GM21737 (cell line): Measurements from ENCODE around the gene FAAP24.
"Not testable (repeated sequence)": the region's sequence is repeated elsewhere in the genome, so short reads cannot be mapped to it uniquely, and the experiment has no call there.

Experiments
- ATAC-seq: cut with Tn5 transposase; IDR thresholded peaks from one replicate; pipeline ENCODE4 v1.9.1; 2021; ENCODE audit warnings: mild to moderate bottlenecking, moderate library complexity; ENCODE audit not compliant: unreplicated experiment

The FAAP24 gene, protein sequence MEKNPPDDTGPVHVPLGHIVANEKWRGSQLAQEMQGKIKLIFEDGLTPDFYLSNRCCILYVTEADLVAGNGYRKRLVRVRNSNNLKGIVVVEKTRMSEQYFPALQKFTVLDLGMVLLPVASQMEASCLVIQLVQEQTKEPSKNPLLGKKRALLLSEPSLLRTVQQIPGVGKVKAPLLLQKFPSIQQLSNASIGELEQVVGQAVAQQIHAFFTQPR

DNA sequence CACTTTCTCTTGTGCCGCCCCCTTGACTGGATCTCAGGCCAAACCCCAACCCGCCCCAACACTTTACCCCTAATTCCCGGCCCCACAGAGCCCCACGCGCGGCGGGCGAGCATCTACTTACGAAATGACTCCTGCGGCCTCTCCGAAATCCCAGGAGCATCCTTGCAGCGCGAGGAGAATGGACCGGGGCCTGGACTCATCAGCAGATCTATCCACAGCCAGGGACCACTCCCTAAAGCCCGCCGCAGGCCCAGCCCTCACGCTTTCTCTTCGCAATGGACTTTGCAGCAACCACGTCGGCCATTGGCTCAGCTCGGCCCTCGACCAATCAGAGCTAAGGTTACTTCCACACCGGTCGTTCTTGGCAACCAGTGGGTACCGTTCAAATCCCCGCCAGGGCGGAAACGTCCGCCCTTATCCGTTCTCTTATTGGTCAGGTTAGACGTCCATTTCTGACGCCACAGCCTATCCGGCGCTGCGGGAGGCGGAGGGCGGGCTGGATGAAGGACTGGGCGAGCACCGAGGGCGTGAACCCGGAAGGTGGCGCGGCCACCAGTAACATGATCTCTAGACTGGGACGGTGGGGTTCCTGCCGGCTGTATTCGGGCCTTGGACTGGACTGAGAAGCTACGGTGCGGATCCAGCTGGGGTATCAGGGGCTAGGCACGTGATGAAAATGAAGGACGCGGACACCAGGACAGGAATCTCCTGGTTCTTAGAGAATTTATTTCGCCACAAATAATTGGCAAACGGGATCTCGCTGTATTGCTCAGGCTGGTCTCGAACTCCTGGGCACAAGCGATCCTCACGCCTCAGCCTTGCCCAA, at the start of gene FAAP24, which contains the start of gene CEP89:
Gene FAAP24 (plus strand): TSS at position 528 of the 826 bp plus-strand sequence. CDS start 955 bp downstream, outside the sequence.
Gene CEP89 (minus strand): TSS at position 244 of the 826 bp plus-strand sequence. CDS start 84 bp downstream, at position 160.
- ATAC-seq = peak; percentile 97

DNA sequence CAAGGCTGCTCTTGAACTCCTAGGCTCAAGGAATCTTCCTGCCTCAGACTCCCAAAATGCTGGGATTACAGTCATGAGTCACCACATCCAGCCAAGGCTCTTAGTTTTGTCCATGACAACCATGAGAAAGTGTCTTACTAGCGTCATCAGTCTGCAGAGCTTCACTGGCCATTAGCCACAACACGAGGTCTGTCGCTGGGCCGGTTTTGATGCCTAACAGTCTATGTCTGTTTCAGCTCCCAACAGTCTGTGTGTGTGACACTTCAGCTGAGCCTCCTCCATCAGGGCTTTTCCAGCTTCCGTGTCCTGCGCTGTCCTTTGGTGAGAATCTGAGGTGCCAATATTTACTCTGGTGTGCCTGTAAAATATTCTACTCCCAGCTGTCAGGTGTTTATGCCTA, 47.8 kb upstream of the FAAP24 start:
- ATAC-seq = no peak

GRCh38 chr19:32928806-32929205, 43.2 kb upstream of the FAAP24 start:
- no peak for ATAC-seq

- ATAC-seq = no peak
These were observed 41.5 kb upstream of the FAAP24 start for GRCh38 chr19:32930567-32930966.

DNA sequence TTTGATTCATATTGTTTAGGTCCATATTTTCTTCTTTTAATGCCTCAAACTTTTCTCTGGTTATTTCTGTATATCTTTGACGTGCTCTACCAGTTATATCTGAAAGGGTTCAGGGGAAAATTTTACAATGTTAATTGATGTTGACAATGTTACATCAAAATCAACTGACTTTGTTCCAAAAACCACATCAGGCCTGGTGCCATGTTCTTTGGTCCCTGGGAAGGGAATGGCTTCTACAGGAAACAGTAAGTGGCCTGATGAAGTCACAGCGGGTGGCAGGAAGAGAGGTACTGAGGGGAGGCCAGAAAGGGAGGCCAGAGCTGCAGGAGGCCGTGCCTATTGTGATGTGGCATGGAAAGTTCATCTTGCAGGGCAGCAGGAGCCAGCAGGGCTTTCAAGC, 38.5 kb upstream of the FAAP24 start:
- no peak for ATAC-seq

DNA sequence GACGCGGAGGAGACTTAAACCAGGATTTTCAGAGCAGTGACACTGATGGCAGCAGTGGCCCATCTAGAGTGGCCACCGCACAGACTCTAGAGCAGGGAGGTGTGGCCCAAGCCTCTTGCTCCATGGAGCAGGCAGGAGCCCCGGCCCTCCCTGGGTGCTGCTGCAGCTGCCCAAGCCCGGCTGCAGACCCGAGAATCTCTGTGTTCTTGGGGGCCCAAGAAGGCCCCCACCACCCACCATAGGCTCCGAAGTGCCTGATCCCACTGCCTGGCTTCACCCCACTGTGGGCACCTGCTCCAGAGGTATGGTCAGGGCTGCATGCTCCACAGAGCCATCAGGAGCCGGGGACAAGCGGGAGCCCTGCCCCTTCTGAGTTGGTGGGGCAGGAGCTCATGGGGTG, 36.4 kb upstream of the FAAP24 start:
- ATAC-seq = no peak

DNA sequence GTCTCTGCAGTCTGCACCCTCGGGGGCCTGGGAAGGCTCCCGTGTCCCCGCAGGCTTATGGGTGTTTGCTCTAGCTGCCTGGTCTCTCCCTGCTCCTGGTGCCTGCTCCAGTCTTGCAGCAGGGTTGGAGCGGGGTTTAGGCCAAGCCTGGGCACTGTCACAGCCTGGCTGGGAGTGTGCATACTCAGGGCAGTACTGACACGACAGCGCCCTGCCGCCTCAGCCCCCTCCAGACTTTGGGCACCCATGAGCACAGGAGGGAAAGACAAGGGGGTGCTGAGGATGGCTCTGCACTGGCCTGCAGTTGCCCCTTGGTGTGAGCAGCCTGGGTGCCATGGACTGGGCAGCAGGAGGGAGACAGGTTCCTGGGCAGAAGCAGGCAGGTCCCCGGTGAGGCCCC, 36.0 kb upstream of the FAAP24 start:
- no peak for ATAC-seq

DNA sequence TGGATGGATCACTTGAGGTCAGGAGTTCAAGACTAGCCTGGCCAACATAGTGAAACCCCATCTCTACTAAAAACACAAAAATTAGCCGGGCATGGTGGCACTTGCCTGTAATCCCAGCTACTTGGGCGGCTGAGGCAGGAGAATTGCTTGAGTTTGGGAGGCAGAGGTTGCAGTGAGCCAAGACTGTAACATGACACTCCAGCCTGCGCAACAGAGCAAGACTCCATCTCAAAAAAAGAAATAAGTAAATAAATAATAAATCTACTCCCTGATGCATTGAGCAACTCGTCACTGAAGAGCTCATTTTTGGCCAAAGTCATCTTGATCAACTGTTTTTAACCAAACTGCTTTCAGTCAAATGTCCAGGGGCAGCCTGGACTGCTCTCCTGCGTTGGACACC, 30.8 kb upstream of the FAAP24 start:
- ATAC-seq = not testable (repeated sequence)

DNA sequence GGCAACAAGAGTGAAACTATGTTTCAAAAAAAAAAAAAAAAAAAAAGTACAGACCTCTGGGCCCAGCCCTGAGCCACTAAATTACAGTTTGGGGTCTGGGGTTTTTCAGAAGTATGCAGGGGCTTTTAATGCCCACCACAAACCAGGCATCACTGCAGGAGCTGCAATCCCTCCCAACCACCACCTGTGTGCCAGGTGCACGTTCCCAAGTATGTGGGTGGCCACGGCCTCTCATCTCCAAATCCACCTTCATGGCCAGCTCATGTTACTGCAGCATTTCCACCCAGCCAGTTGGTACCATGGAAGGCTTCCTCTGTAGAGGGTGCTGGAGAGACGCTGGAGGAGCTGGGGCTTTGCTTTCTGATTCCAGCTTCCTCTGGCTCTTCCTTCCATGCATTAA, 26.8 kb upstream of the FAAP24 start:
- no peak for ATAC-seq

DNA sequence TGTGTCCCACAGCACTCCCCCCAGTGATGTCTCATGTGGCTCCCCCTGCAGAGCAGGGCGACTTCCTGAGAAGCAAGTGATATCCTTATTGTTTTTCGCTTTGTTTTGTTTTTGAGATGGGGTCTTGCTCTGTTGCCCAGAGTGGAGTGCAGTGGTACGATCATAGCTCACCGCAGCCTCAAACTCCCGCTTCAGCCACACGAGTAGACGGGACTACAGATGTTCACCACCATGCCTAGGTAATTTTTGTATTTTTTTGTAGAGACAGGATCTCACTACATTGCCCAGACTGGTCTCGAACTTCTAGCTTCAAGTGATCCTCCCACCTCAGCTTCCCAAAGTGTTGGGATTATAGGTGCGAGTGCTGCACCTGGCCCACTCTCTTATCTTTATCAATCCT, 5.3 kb upstream of the FAAP24 start:
- no peak for ATAC-seq

GRCh38 chr19:32969549-32969948, 2.5 kb upstream of the FAAP24 start:
- ATAC-seq = no peak

GRCh38 chr19:32971012-32971595, 938 bp upstream of the FAAP24 start:
- ATAC-seq = no peak

GRCh38 chr19:32976223-32976805, 4.3 kb downstream of the FAAP24 start:
- ATAC-seq = no peak

DNA sequence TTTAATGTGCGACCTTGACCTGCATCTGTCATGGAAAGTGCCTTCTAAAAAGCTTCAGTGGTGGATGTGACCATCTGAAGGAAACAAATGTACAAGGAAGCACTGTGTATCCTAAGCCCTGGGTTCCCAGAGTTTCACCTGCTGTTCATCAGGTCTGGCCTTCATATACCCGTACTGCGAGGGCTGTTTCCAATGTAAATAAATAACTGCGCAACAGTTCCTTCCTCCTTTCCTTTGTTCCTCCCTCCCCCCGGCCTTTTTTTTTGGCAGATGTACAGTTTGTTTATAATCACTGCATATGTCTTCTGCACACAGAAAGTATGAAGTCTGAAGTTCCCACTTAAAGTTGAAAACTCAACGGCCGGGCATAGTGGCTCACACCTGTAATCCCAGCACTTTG, 5.2 kb downstream of the FAAP24 start:
- no peak for ATAC-seq

GRCh38 chr19:32977813-32978212, 5.8 kb downstream of the FAAP24 start:
- not testable (repeated sequence) for ATAC-seq

GRCh38 chr19:32979807-32980206, 7.8 kb downstream of the FAAP24 start:
- not testable (repeated sequence) for ATAC-seq

DNA sequence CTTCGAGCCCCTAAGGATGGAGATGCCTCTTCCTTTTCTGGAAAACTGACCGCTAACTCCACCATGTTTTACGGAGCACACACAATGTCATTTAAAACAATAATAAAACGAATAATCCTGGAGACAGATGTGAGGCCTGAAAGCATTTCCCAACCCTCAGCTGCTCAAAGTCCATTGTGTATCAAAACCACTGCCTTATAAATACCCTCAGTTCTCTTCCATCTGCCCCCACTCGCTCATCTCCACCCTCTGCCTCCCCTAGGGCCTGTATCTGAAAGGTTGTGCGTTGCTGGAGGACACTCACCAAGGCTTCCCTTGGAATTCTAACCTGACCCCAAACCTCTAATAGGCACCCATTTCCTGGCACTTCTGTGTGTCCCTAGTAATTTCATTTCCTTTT, 10.4 kb downstream of the FAAP24 start:
- not testable (repeated sequence) for ATAC-seq

DNA sequence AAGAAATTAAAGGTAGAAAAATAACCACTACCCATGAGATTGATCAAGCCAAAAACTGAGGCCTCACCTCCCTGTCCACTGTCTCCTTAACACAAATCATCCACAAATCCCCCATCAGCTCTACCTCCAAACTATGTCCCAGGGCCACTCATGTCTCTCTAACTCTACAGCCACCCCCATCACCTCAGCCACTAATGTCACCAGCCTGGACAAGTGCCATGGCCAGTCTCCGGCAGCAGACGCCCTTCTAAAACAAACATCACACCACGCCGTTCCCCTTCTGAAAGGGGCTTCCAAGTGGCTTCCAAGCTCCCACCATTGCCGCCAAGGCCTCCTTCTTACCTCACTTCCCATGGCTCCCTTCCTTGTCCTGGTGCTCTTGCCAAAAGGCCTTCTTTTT, 16.2 kb downstream of the FAAP24 start:
- not testable (repeated sequence) for ATAC-seq

GRCh38 chr19:32988724-32989123, 16.7 kb downstream of the FAAP24 start:
- no peak for ATAC-seq

GRCh38 chr19:32995966-32996365, 23.9 kb downstream of the FAAP24 start:
- not testable (repeated sequence) for ATAC-seq

- not testable (repeated sequence) for ATAC-seq
These were observed 25.0 kb downstream of the FAAP24 start for GRCh38 chr19:32997061-32997464.
